SJSA1 (cell line): Measurements from ENCODE around the gene LHFPL4. TPM values are rescaled to one million over a fixed set of nuclear protein-coding genes. Genes with fewer than 3 reads are reported as not detected.
"Not testable (repeated sequence)": the region's sequence is repeated elsewhere in the genome, so short reads cannot be mapped to it uniquely, and the experiment has no call there.

ENCODE experiments used
- DNase-seq, 2 experiments: peaks; one replicate each; pipeline ENCODE4 v3.0.0-alpha.2; 2015 to 2020; ENCODE audit warnings: low spot score in 2 of 2, low read depth in 1 of 2
- H3K27ac ChIP-seq: fragments of 250-450 bp; sonication (Bioruptor Pico); 2 replicates; pipeline ENCODE4 v1.5.1; 2020; ENCODE audit warnings: mild to moderate bottlenecking, moderate library complexity
- H3K27me3 ChIP-seq: fragments of 250-450 bp; sonication (Bioruptor Pico); replicated peaks from 2 replicates; pipeline ENCODE4 v1.5.1; 2020; ENCODE audit warnings: mild to moderate bottlenecking, moderate library complexity
- H3K36me3 ChIP-seq: fragments of 250-450 bp; sonication (Bioruptor Pico); 2 replicates; pipeline ENCODE4 v1.5.1; 2020; ENCODE audit warnings: mild to moderate bottlenecking
- H3K4me1 ChIP-seq: fragments of 250-450 bp; sonication (Bioruptor Pico); replicated peaks from 2 replicates; pipeline ENCODE4 v1.6.1; 2021; ENCODE audit warnings: mild to moderate bottlenecking
- H3K4me3 ChIP-seq: fragments of 250-450 bp; sonication (Bioruptor Pico); 2 replicates; pipeline ENCODE4 v1.5.1; 2020; ENCODE audit warnings: mild to moderate bottlenecking
- H3K9me3 ChIP-seq: fragments of 250-450 bp; sonication (Bioruptor Pico); replicated peaks from 2 replicates; pipeline ENCODE4 v1.5.1; 2020; ENCODE audit warnings: mild to moderate bottlenecking
- total RNA-seq: library from RNA; depleted of rRNA; stranded (reverse); fragments of >200 nt; shearing (Covaris generic); gene quantifications from 2 replicates; pipeline ENCODE4 v1.2.3, GENCODE V29; 2014; rRNA removed

LHFPL4 gene
- total RNA-seq = 0.08 TPM in 1 of 2 replicates, not detected in the other

DNA sequence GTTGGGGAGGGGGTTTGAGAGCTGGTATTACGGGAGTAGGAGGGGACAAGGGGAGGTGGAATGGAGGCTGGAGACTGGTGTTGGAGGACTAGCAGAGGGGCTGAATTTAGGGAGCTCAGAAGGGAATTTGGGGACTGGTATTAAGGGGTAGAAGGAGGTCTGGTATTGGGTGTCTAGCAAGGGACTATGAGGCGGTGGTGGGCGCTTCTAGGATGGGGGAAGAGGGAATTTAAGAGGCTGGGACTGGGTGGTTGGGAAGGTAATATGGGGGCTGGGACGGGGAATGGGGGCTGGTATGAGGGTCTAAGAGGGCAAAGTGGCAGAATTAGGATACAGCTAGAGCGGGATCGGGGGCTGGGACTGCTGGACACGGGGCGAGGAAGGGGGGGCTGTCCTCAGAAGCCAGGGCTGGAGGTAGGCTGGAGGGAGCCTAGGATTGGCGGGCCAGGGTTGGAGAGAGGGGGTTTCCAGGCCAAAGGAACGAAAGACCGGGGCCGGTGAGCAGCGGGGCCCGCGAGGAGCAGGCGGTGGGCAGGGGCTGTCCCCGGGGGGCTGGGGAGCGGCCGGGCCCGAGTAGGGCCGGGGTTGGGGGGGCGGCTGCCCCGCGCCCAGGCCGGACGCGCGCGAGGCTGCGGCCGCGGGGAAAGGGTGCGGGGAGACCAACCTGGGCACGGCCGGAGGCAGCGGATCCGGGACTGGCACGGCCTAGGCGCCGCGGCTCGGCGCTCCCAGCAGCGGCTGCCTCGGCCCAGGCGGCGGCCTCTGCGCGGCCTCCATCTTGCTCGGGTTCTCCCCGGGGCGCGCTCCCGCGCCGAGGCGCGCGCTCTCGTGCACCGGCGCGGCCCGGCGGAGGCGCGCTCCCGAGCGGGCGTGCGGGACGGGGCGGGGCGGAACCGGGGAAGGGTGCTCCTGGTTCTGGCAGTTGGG lies at the start of gene LHFPL4:
Gene LHFPL4, minus strand, starts transcription at position 802 of the 927 bp plus-strand sequence. CDS start 1,143 bp downstream, outside the sequence.
- no peaks in the 10 kb centered on the region for H3K4me1 ChIP-seq
- H3K27ac ChIP-seq = no peak within 1 kb of the TSS
- no peaks in the 10 kb centered on the region; the same call in 1 of the 2 replicates for H3K9me3 ChIP-seq
- H3K36me3 ChIP-seq = no peaks in the 10 kb centered on the region
- no peak within 1 kb of the TSS for H3K4me3 ChIP-seq
- DNase-seq = no peak
- H3K27me3 ChIP-seq = peaks cover 14% of the 10 kb centered on the region

DNA sequence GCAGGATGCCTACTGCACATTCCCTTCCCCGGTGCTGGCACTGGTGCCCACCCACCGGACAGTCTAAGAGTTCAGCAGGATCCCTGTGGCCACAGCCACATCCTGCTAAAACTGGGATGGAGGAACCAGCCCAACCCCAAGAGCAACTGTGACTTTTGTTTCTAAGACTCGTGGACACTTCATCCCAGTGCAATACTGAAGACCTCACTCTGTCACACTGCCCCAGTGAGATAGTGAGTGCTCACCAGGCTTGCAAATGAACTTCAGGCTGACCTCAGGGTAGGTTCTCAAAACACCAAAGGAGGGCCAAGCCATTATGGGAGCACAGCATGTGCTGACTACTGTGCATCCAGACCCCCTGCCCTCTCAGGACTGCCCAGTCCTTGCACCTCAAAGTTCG lies 49.0 kb upstream of the LHFPL4 start:
- H3K27me3 ChIP-seq = no peaks in the 10 kb centered on the region; the same call in 1 of the 2 replicates
- no peaks in the 10 kb centered on the region for H3K36me3 ChIP-seq
- H3K4me3 ChIP-seq = no peak overlapping the region
- H3K9me3 ChIP-seq = no peaks in the 10 kb centered on the region; the same call in 1 of the 2 replicates
- H3K27ac ChIP-seq = no peak overlapping the region
- no peaks in the 10 kb centered on the region for H3K4me1 ChIP-seq
- no peak for DNase-seq

DNA sequence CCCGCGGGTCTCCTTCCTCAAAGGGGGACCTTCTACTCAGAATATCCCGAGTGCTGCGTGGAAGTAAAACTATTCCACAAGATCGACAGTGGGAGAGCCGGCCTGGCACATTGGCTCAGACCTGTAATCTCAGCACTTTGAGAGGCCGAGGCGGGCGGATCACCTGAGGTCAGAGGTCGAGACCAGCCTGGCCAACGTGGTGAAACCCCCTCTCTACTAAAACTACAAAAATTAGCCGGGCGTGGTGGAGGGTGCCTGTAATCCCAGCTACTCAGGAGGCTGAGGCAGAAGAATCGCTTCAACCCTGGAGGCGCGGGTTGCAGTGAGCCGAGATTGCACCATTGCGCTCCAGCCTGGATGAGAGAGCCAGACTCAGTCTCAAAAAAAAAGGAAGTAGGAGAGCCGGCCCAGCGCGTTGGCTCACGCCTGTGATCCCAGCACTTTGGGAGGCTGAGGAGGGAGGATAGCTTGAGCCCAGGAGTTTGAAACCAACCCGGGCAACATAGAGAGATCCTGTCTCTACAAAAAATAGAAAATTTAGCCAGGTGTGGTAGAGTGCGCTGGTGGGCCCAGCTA lies 47.5 kb upstream of the LHFPL4 start:
- not testable (repeated sequence) for H3K9me3 ChIP-seq, H3K36me3 ChIP-seq, H3K4me1 ChIP-seq, H3K27ac ChIP-seq, H3K4me3 ChIP-seq, H3K27me3 ChIP-seq, DNase-seq

DNA sequence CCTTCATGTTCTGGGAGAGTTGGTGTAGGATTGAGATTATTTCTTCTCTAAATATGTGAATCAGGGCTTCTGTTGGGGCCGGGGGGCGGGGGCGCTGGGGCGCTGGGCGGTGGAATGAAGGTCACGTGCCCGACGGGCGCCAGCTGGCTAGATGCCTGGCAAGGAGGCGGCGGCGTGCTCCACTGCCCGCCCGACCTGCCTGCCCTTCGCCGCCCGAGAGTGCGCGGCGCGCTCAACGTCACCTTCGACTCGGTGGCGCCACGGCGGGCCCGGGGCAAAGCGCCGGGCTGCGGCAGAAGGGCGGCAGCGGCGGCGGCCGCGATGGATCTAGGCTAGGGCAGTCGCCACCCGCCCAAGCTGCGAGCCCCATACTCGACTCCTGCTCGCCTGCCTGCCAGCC lies 47.0 kb upstream of the LHFPL4 start:
- no peaks in the 10 kb centered on the region for H3K36me3 ChIP-seq
- no peaks in the 10 kb centered on the region; the same call in 1 of the 2 replicates for H3K9me3 ChIP-seq
- H3K27ac ChIP-seq = no peak overlapping the region
- no peaks in the 10 kb centered on the region for H3K4me1 ChIP-seq
- DNase-seq = no peak
- H3K27me3 ChIP-seq = no peaks in the 10 kb centered on the region; the same call in 1 of the 2 replicates
- no peak overlapping the region for H3K4me3 ChIP-seq

DNA sequence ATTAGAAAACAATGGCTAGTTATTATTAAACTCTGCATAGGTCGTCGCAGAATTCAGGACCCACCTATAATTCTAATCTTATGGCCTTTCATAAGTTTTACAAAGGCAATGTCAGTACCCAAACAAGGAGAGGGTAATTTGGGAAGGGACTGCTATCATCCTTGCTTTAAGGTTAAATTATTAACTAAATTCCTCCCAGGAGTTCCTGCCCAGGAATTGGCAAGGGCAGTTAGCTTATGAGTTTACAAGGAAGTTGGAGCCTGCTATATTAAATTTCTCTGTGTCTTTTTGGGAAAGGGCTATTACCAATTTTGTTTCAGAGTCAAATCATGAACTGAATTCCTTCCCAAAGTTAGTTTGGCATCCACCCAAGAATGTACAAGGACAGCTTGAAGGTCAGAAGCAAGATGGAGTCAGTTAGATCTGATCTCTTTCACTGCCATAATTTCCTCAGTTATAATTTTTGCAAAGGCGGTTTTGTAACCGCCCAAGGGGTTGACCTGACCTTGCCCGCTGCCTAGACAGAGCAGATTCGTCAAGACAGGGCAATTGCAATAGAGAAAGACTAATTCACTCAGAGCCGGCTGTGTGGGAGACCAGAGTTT lies 45.3 kb upstream of the LHFPL4 start:
- no peak overlapping the region for H3K27ac ChIP-seq
- DNase-seq = no peak
- no peaks in the 10 kb centered on the region; the same call in 1 of the 2 replicates for H3K9me3 ChIP-seq
- no peaks in the 10 kb centered on the region; the same call in 1 of the 2 replicates for H3K27me3 ChIP-seq
- H3K4me1 ChIP-seq = no peaks in the 10 kb centered on the region
- no peak overlapping the region for H3K4me3 ChIP-seq
- no peaks in the 10 kb centered on the region for H3K36me3 ChIP-seq

DNA sequence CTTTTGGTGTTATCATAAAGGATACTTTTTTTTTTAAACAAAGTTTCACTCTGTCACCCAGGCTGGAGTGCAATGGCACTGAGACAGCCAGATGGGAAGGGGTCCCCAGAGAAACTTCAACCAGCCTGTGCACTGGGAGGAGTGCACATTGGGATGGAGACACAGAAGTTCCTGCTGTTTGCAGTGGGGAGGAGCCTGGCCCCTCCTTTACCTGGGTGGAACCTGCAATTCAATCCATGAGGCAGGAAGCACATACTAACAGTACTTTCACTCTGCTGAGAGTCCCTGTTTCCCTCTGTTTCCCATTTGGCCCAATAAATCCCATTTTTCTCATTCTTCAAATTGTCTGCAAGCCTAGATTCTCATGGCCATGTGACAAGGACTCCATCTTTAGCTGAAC lies 42.3 kb upstream of the LHFPL4 start:
- Histone ChIP-seq H3K4me3 (no peak overlapping the region), H3K27me3 (no peaks in the 10 kb centered on the region; the same call in 1 of the 2 replicates), H3K9me3 (no peaks in the 10 kb centered on the region; the same call in 1 of the 2 replicates), H3K4me1 (no peaks in the 10 kb centered on the region), H3K27ac (no peak overlapping the region), H3K36me3 (no peaks in the 10 kb centered on the region)
- DNase-seq = no peak

DNA sequence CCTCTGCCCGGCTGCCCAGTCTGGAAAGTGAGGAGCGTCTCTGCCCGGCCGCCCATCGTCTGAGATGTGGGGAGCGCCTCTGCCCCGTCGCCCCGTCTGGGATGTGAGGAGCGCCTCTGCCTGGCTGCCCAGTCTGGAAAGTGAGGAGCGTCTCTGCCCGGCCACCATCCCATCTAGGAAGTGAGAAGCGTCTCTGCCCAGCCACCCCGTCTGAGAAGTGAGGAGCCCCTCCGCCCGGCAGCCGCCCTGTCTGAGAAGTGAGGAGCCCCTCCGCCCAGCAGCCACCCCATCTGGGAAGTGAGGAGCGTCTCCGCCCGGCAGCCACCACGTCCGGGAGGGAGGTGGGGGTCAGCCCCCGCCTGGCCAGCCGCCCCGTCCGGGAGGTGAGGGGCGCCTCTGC lies 38.2 kb upstream of the LHFPL4 start:
- H3K9me3 ChIP-seq, H3K27me3 ChIP-seq, H3K4me1 ChIP-seq, DNase-seq, H3K27ac ChIP-seq, H3K4me3 ChIP-seq, H3K36me3 ChIP-seq: not testable (repeated sequence)

DNA sequence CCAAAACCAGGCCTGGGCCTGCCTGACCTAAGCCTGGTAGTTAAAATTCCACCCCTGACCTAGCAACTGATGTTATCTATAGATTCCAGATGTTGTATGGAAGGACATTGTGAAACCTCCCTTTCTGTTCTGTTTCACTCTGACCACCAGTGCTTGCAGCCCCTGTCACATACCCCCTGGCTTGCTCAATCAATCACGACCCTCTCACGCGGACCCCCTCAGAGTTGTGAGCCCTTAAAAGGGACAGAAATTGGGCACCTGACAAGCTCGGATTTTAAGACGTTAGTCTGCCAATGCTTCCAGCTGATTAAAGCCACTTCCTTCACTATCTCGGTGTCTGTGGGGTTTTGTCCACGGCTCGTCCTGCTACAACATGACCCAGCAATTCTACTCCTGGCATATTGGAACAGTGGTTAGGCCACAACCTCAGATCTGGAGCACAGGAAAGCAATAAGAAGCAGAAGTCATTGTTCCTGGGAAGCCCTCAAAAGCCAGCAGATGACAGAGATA lies 36.7 kb upstream of the LHFPL4 start:
- DNase-seq = no peak
- H3K4me1 ChIP-seq = no peaks in the 10 kb centered on the region
- H3K4me3 ChIP-seq = no peak overlapping the region
- H3K27me3 ChIP-seq = peaks cover 4% of the 10 kb centered on the region; the same call in 1 of the 2 replicates
- no peak overlapping the region for H3K27ac ChIP-seq
- H3K36me3 ChIP-seq = no peaks in the 10 kb centered on the region
- H3K9me3 ChIP-seq = no peaks in the 10 kb centered on the region

DNA sequence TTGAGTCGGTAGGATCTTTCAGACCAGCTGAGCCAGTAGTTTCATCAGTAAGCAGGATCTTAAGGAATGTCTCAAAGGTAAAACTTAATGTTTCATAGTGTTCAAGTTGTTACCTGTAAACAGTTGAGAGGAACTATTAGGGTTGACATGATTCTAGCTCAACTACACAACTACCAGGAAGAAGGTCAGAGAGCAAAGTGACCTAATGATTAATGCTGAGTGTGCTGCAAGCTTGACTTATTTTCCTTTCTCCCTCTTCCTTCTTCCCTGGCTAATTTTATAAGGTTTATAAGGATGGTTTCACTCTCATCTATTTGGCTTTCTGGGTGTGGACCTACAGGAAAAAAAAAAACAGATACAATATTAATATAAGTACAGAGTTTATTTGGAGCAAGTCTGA lies 30.2 kb upstream of the LHFPL4 start:
- Histone ChIP-seq H3K4me3 (no peak overlapping the region), H3K27ac (no peak overlapping the region), H3K36me3 (no peaks in the 10 kb centered on the region), H3K9me3 (no peaks in the 10 kb centered on the region), H3K4me1 (no peaks in the 10 kb centered on the region), H3K27me3 (no peaks in the 10 kb centered on the region)
- DNase-seq = no peak

DNA sequence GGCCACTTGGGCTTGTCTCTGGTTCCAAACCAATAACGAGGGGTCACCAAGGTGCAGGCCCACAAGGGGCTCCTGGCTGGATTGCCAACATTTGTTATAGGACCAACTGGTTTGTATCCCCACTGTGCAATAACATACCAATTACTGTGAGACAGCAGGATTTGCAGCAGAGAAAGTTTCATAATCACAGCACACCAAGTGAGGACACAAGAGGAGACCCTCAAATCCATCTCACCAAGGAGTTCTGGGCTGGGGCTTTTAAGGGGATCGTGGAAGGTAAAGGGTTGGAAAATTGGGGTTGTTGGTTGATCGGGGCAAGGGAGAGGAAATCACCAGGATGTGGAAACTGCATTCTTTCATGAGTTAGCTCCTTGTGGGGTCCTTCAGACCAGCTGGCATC lies 29.7 kb upstream of the LHFPL4 start:
- H3K9me3 ChIP-seq = no peaks in the 10 kb centered on the region
- no peak for DNase-seq
- H3K27ac ChIP-seq = no peak overlapping the region
- H3K4me3 ChIP-seq = no peak overlapping the region
- no peaks in the 10 kb centered on the region for H3K4me1 ChIP-seq
- no peaks in the 10 kb centered on the region for H3K36me3 ChIP-seq
- no peaks in the 10 kb centered on the region for H3K27me3 ChIP-seq

DNA sequence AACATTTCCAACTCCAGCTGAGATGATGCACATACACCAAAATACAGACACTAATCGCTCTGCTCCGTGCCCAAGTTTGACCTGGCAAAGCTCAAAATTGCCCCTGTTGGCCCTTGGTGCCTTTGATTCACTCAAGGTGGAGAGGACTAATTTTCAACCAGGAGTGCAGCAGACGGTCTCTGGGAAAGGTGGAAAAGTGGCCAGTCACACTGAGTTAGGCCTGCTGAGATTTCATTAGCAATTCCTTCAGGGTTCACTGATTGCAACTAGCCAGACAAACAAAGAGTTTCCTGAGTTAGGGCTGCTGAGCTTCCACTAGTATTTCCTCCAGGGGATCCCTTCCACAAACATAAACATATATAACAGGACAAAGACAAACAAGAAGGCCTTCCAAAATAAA lies 28.7 kb upstream of the LHFPL4 start:
- no peaks in the 10 kb centered on the region for H3K4me1 ChIP-seq
- H3K27me3 ChIP-seq = no peaks in the 10 kb centered on the region
- no peak overlapping the region for H3K4me3 ChIP-seq
- H3K36me3 ChIP-seq = no peaks in the 10 kb centered on the region
- H3K27ac ChIP-seq = no peak overlapping the region
- DNase-seq = no peak
- no peaks in the 10 kb centered on the region for H3K9me3 ChIP-seq

DNA sequence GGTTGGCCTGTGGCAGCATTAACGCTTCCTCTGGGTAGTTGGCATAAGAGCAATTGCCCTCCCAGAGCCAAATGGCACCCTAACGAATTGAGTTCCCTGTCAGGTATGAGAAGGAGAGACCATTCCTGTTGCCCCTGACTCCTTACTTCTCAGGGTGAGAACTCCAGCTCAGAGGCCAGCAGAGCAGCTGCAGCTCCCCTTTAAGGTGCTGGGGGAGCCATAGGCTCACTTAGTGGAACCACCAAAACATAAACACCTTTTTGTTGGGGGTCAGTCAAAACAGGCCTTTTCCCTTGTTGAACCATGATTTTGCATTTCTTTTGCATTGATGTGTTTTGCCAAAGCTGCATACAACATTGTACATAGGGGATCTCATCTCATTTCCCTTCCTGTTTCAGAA lies 28.1 kb upstream of the LHFPL4 start:
- Histone ChIP-seq H3K4me1 (no peaks in the 10 kb centered on the region), H3K36me3 (no peaks in the 10 kb centered on the region), H3K27ac (no peak overlapping the region), H3K9me3 (no peaks in the 10 kb centered on the region), H3K4me3 (no peak overlapping the region), H3K27me3 (no peaks in the 10 kb centered on the region)
- no peak for DNase-seq

DNA sequence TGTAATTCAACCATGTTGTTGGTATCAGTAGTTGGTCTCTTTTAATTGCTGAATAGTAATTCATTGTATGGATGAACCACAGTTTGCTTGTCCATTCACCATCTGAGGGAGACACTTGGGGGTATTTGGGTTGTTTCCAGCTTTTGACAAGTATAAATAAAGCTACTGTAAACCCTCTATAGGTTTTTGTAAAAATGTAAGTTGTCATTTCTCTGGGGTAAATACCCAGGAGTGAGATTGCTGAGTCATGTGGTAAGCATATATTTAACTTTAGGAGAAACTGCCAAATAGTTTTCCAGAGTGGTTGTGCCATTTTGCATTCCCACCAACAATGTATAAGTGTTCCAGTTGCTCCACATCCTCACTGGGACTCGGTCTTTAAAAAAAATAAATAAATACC lies 15.4 kb upstream of the LHFPL4 start:
- no peaks in the 10 kb centered on the region for H3K4me1 ChIP-seq
- no peak overlapping the region for H3K27ac ChIP-seq
- peaks cover 12% of the 10 kb centered on the region for H3K27me3 ChIP-seq
- H3K4me3 ChIP-seq = no peak overlapping the region
- no peaks in the 10 kb centered on the region for H3K36me3 ChIP-seq
- DNase-seq = no peak
- no peaks in the 10 kb centered on the region; the same call in 1 of the 2 replicates for H3K9me3 ChIP-seq

DNA sequence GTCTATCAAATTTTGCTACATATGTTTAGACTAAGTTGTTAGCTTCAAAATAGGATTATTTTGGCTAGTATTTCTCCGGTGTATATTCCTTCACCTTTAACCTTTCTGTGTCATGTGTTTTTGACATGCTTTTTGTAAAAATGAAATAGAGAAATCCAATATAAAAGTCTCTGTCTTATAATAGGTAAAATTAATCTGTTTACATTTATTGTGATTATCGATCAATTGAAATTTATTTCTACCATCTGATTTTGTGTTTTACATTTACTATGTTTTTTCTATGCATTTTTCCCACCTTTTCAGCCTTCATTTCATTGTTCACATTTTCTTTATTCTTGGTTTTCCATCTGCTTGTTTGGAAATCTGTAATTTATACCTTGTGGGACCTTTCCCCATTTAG lies 11.7 kb upstream of the LHFPL4 start:
- Histone ChIP-seq H3K36me3 (no peaks in the 10 kb centered on the region), H3K4me3 (no peak overlapping the region), H3K27me3 (peaks cover 5% of the 10 kb centered on the region; the same call in 1 of the 2 replicates), H3K27ac (no peak overlapping the region), H3K4me1 (no peaks in the 10 kb centered on the region), H3K9me3 (no peaks in the 10 kb centered on the region; the same call in 1 of the 2 replicates)
- DNase-seq = no peak
